Fibroblast of villous mesenchyme (primary cell): ENCODE measurements around the gene CREG2. TPM values are rescaled to one million over a fixed set of nuclear protein-coding genes. Genes with fewer than 3 reads are reported as not detected.
A peak's percentile ranks its signal among the peaks of the same experiment; 100 is the strongest.

Experiments used
- DNase-seq: peaks from one replicate; pipeline ENCODE4 v3.0.0-alpha.2; 2010; ENCODE audit warnings: low read depth
- H3K4me3 ChIP-seq: 2 replicates; pipeline ENCODE4 v1.5.1; 2011; ENCODE audit warnings: low read depth, mild to moderate bottlenecking, low read length
- CTCF ChIP-seq: IDR thresholded peaks from 2 replicates; pipeline ENCODE4 v1.5.1; 2012; ENCODE audit warnings: low read depth, mild to moderate bottlenecking, low read length; ENCODE audit not compliant: insufficient read depth
- total RNA-seq: library from RNA; depleted of rRNA; stranded (reverse); fragments of >200 nt; gene quantifications from 2 replicates; pipeline ENCODE4 v1.2.3, GENCODE V29; 2012

CREG2 gene
- total RNA-seq, 1 donor, result not detected

- H3K4me3 ChIP-seq, result no peak overlapping the region
- DNase-seq, result no peak
- peak; percentile 13 for TF ChIP-seq CTCF
Observed at GRCh38 chr2:101401906-101402305, 14.6 kb upstream of the CREG2 start.

GRCh38 chr2:101401326-101401665, 14.0 kb upstream of the CREG2 start:
- DNase-seq, result no peak
- no peak overlapping the region for H3K4me3 ChIP-seq
- no peak for TF ChIP-seq CTCF

GRCh38 chr2:101400506-101401325, 13.4 kb upstream of the CREG2 start:
- H3K4me3 ChIP-seq, result no peak overlapping the region
- no peak for TF ChIP-seq CTCF
- peak; percentile 45 for DNase-seq

DNA sequence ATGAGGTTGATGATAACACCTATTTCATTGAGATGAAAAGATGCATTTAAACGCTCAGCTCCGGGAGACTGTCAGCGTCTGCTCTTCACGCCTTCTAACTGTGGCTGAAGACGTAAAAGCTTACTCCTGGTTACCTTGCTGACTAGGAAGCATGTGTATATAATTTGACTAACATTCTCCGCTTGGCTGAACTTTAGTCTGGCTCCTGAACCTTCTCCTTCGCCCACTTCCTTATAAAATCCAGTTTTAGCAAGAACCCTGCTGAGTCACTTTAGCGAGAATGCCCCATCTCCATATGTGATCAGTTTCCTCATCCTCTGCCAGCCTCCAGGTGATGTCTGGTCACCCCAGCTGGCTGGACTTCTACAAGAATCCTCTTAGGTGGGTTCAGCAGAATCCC, 12.7 kb upstream of the CREG2 start:
- DNase-seq, result peak; percentile 29
- no peak for TF ChIP-seq CTCF
- no peak overlapping the region for H3K4me3 ChIP-seq

GRCh38 chr2:101399021-101399799, 11.9 kb upstream of the CREG2 start:
- no peak for DNase-seq
- TF ChIP-seq CTCF, result no peak
- no peak overlapping the region for H3K4me3 ChIP-seq

DNA sequence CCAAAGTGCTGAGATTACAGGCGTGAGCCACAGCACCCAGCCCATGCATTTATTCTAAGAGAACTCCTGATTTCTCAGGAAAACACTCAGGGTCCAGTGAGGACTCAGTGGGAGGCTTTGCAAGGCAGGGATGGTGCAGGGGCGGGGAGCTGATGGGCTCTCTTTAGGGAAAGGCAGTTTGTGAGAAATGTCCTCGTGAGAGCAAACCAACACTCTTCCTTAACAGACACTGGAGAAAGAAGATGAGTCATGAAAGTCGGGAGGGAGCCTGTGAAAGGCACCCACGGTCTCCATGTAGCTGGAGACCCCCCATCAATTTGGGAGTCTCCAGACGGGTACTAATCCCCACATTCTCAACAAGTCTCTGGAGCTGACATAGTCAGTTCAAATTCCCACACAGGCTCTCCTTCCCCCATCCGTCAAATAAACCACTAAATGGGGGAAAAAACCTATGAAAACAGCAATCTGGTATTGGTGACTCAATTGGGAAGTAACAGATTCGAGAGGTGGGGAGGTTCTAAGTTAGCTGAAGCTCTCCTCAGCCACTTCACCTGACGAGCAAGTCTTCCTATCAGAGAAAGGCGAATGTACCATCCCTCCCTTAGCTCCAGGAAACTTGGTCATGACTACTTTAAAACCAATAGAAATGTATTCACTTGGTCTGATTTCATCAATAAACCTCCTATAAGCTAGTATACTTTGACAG, 11.0 kb upstream of the CREG2 start:
- TF ChIP-seq CTCF, result no peak
- DNase-seq, result no peak

More for the DNA sequence above, 11.0 kb upstream of the CREG2 start:
- no peak overlapping the region for H3K4me3 ChIP-seq
